Measurements from ENCODE around the gene DPYSL5. TPM values are rescaled to one million over a fixed set of nuclear protein-coding genes. Genes with fewer than 3 reads are reported as not detected.

The DPYSL5 gene, protein sequence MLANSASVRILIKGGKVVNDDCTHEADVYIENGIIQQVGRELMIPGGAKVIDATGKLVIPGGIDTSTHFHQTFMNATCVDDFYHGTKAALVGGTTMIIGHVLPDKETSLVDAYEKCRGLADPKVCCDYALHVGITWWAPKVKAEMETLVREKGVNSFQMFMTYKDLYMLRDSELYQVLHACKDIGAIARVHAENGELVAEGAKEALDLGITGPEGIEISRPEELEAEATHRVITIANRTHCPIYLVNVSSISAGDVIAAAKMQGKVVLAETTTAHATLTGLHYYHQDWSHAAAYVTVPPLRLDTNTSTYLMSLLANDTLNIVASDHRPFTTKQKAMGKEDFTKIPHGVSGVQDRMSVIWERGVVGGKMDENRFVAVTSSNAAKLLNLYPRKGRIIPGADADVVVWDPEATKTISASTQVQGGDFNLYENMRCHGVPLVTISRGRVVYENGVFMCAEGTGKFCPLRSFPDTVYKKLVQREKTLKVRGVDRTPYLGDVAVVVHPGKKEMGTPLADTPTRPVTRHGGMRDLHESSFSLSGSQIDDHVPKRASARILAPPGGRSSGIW
- not detected for polyA plus RNA-seq (2013)

DNA sequence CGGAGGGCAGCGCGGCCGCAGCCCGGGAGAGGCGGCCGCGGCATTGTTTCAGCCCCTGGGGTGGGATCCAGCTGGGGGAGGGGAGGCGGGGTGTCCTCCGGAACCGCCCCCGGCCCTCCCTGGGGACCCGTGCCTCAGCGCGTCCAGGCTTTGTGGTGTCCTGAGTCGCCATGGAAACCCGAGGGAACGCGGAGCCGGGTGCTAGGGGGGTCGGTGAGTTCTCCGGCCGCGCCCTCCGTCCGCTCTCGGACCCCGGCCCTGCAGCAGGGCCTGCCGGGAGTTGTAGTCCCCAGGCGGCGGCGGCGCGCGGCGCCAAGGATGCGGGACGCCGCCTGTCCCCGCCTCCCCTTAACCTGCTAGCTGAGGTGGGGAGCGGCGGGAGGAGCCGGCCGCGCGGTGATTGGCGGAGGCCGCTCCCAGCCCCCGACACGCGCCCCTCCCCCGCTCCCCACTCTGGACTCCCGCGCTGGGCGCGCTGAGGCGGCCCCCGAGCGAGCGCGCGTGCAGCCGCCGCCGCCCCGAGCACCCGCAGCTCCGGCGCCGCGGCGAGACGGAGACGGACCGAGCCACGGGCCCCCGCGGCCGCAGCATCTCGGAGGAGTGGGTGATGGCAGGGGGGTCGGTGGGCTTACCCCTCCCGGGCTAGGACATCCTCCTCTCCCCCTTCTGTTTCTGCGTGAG is at the start of gene DPYSL5:
Gene DPYSL5 (plus strand): TSS at position 478 of the 681 bp plus-strand sequence. CDS start 50,368 bp downstream, outside the sequence.
- Histone ChIP-seq H3K36me3 (ENCODE audit: control insufficient read depth in 4 of 4, insufficient read depth in 4 of 4, low read length in 3 of 4) (no peaks in the 10 kb centered on the region), H3K9me3 (ENCODE audit: control extremely low read depth in 1 of 5, control insufficient read depth in 4 of 5, insufficient read depth in 2 of 5, low read depth in 1 of 5, low read length in 4 of 5) (no peaks in the 10 kb centered on the region), H3K4me1 (ENCODE audit: control extremely low read depth in 1 of 4, control insufficient read depth in 4 of 4, insufficient read depth in 4 of 4, low read length in 3 of 4) (peaks cover 0 to 35% (median 27%) of the 10 kb centered on the region in 4 experiments), H3K27me3 (replicated peaks in 2 of 5; ENCODE audit: control insufficient read depth in 4 of 5, insufficient read depth in 5 of 5, low read length in 4 of 5) (peaks cover 20 to 88% (median 34%) of the 10 kb centered on the region in 5 experiments), H3K27ac (ENCODE audit: insufficient read depth in 1 of 2, low read depth in 1 of 2, low read length in 2 of 2, poor library complexity in 1 of 2, severe bottlenecking in 2 of 2) (no peak within 1 kb of the TSS), H3K4me3 (ENCODE audit: control insufficient read depth in 1 of 7, extremely low read depth in 1 of 7, insufficient read depth in 4 of 7, low read depth in 2 of 7, low read length in 6 of 7) (peak within 1 kb of the TSS in 6 of 7 experiments; percentile 32 to 68 (median 57))
- DNase-seq, result peak in 1 of 3 donors; percentile 13
- WGBS (ENCODE audit: insufficient coverage), result under 1% methylated on average over 44 of the region's 83 CpGs
- CTCF ChIA-PET, result interaction anchor here (0.9 to 7.2 kb wide), 7 partner anchors 16 to 124 kb away, joined by 3 to 89 read pairs (median 9); no protein-coding TSS in a partner anchor
- POLR2A ChIA-PET, result no interaction called here

DNA sequence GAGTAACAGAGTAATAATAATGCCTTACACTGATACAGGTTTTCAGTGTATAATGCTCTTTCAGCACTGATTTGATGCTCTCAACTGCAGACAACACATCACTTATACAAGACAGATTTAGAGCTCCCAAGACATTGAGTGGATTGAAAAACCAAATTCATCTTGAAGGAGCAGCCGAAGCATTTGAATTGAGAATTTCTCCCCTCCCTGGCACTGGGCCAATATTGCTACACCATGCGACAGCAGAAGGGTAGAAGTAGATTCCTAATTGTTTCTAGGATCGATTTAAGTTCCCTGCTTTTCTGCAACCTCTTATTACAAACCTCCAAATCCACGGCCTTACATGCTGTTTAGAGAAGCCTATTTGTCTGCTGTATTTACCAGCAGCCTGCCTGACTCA is 46.6 kb upstream of the DPYSL5 start:
- POLR2A ChIA-PET, result no interaction called here
- no peak overlapping the region for H3K27ac ChIP-seq (ENCODE audit: insufficient read depth in 1 of 2, low read depth in 1 of 2, low read length in 2 of 2, poor library complexity in 1 of 2, severe bottlenecking in 2 of 2)
- no peak for DNase-seq
- no peaks in the 10 kb centered on the region for H3K9me3 ChIP-seq (ENCODE audit: control extremely low read depth in 1 of 5, control insufficient read depth in 4 of 5, insufficient read depth in 2 of 5, low read depth in 1 of 5, low read length in 4 of 5)
- 94% methylated on average over 2 of the region's 4 CpGs for WGBS (ENCODE audit: insufficient coverage)
- H3K4me1 ChIP-seq (ENCODE audit: control extremely low read depth in 1 of 4, control insufficient read depth in 4 of 4, insufficient read depth in 4 of 4, low read length in 3 of 4), result no peaks in the 10 kb centered on the region
- no peak overlapping the region for H3K4me3 ChIP-seq (ENCODE audit: control insufficient read depth in 1 of 7, extremely low read depth in 1 of 7, insufficient read depth in 4 of 7, low read depth in 2 of 7, low read length in 6 of 7)
- H3K36me3 ChIP-seq (ENCODE audit: control insufficient read depth in 4 of 4, insufficient read depth in 4 of 4, low read length in 3 of 4), result peaks cover 2 to 20% (median 9%) of the 10 kb centered on the region in 4 experiments
- CTCF ChIA-PET, result no interaction called here
- H3K27me3 ChIP-seq (replicated peaks in 2 of 5; ENCODE audit: control insufficient read depth in 4 of 5, insufficient read depth in 5 of 5, low read length in 4 of 5), result no peaks in the 10 kb centered on the region

DNA sequence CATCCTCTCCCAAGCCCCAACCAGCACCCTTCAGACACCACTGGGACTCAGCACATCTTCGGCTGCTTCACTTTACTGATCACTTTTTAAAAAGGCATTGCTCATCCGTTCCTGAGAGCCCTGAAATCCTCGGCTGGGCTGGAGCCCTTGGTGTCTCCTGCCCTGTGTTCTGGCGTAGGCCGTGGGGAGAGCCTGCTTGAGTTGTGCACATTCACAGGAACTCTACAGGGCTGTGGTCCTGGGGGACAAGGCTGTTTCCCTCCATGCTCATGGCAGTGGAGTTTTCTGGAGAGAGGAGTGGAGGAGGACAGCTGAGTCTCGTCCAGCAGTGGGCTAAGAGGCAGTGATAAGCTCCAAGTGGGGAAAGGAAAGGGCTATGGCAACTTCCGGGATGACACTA is 46.1 kb upstream of the DPYSL5 start:
- H3K27me3 ChIP-seq (replicated peaks in 2 of 5; ENCODE audit: control insufficient read depth in 4 of 5, insufficient read depth in 5 of 5, low read length in 4 of 5), result no peaks in the 10 kb centered on the region
- H3K4me1 ChIP-seq (ENCODE audit: control extremely low read depth in 1 of 4, control insufficient read depth in 4 of 4, insufficient read depth in 4 of 4, low read length in 3 of 4), result no peaks in the 10 kb centered on the region
- no peaks in the 10 kb centered on the region for H3K9me3 ChIP-seq (ENCODE audit: control extremely low read depth in 1 of 5, control insufficient read depth in 4 of 5, insufficient read depth in 2 of 5, low read depth in 1 of 5, low read length in 4 of 5)
- peaks cover 2 to 17% (median 6%) of the 10 kb centered on the region in 4 experiments for H3K36me3 ChIP-seq (ENCODE audit: control insufficient read depth in 4 of 4, insufficient read depth in 4 of 4, low read length in 3 of 4)
- DNase-seq, result no peak
- H3K4me3 ChIP-seq (ENCODE audit: control insufficient read depth in 1 of 7, extremely low read depth in 1 of 7, insufficient read depth in 4 of 7, low read depth in 2 of 7, low read length in 6 of 7), result no peak overlapping the region
- ChIA-PET CTCF (no interaction called here), POLR2A (no interaction called here)
- no peak overlapping the region for H3K27ac ChIP-seq (ENCODE audit: insufficient read depth in 1 of 2, low read depth in 1 of 2, low read length in 2 of 2, poor library complexity in 1 of 2, severe bottlenecking in 2 of 2)
- 97% methylated on average over 6 of the region's 7 CpGs for WGBS (ENCODE audit: insufficient coverage)

DNA sequence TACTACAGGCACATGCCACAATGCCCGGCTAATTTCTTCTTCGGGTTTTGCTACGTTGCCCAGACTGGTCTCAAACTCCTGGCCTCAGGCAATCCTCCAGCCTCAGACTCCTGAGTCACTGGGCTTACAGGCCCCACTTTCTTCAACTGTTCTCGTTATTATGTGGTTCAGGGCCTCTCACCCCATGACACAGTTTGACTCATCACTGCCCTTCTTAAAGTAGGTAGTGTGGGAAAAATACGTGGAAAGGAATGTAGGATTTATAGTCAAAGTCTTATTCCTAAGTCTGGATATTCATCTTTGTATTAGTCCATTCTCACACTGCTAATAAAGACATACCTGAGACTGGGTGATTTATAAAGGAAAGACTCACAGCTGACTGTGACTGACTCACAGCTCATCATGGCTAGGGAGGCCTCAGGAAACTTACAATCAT is 42.7 kb upstream of the DPYSL5 start:
- POLR2A ChIA-PET, result no interaction called here
- H3K4me3 ChIP-seq (ENCODE audit: control insufficient read depth in 1 of 7, extremely low read depth in 1 of 7, insufficient read depth in 4 of 7, low read depth in 2 of 7, low read length in 6 of 7), result no peak overlapping the region
- CTCF ChIA-PET, result no interaction called here
- WGBS (ENCODE audit: insufficient coverage), result 60% methylated on average over 2 of the region's 5 CpGs
- H3K27ac ChIP-seq (ENCODE audit: insufficient read depth in 1 of 2, low read depth in 1 of 2, low read length in 2 of 2, poor library complexity in 1 of 2, severe bottlenecking in 2 of 2), result no peak overlapping the region
- H3K27me3 ChIP-seq (replicated peaks in 2 of 5; ENCODE audit: control insufficient read depth in 4 of 5, insufficient read depth in 5 of 5, low read length in 4 of 5), result no peaks in the 10 kb centered on the region
- H3K4me1 ChIP-seq (ENCODE audit: control extremely low read depth in 1 of 4, control insufficient read depth in 4 of 4, insufficient read depth in 4 of 4, low read length in 3 of 4), result peaks cover 6 to 12% (median 8%) of the 10 kb centered on the region in 4 experiments
- no peak for DNase-seq
- H3K9me3 ChIP-seq (ENCODE audit: control extremely low read depth in 1 of 5, control insufficient read depth in 4 of 5, insufficient read depth in 2 of 5, low read depth in 1 of 5, low read length in 4 of 5), result no peaks in the 10 kb centered on the region
- H3K36me3 ChIP-seq (ENCODE audit: control insufficient read depth in 4 of 4, insufficient read depth in 4 of 4, low read length in 3 of 4), result peaks cover 0 to 6% (median 0%) of the 10 kb centered on the region in 4 experiments

DNA sequence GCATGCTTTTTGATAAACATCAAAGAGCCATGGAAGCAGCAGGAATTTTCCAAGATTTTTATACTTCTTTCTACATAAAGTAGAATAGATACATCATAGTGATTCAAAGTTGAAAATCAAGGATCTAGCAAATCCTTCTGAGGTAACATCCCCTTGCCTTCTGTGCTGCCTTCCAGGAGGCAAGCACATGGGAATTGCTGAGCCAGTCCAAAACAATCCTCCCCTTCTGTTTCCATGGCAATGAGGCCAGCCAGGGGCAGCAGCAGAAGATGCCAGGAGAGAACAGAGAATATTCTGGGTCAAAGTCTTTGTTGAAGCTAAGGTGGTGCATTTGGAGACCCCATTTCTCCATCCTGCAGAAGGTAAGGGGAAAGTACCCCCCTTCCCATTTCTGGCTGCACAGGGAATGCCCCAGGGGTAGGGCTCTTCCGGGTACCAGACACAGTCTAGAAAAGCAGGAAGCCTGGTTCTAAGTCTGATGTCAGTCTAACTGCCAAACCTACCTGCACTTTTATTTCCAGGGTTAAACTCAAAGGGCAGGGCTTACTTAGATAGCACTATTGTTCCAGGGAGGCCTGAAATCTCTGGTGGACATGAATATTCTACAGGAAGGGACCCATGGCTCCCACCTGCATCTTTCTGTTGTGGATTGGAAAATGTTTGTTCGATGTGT is 40.0 kb upstream of the DPYSL5 start:
- Histone ChIP-seq H3K4me3 (ENCODE audit: control insufficient read depth in 1 of 7, extremely low read depth in 1 of 7, insufficient read depth in 4 of 7, low read depth in 2 of 7, low read length in 6 of 7) (no peak overlapping the region), H3K36me3 (ENCODE audit: control insufficient read depth in 4 of 4, insufficient read depth in 4 of 4, low read length in 3 of 4) (no peaks in the 10 kb centered on the region), H3K27me3 (replicated peaks in 2 of 5; ENCODE audit: control insufficient read depth in 4 of 5, insufficient read depth in 5 of 5, low read length in 4 of 5) (no peaks in the 10 kb centered on the region), H3K4me1 (ENCODE audit: control extremely low read depth in 1 of 4, control insufficient read depth in 4 of 4, insufficient read depth in 4 of 4, low read length in 3 of 4) (peaks cover 11 to 22% (median 19%) of the 10 kb centered on the region in 4 experiments), H3K9me3 (ENCODE audit: control extremely low read depth in 1 of 5, control insufficient read depth in 4 of 5, insufficient read depth in 2 of 5, low read depth in 1 of 5, low read length in 4 of 5) (no peaks in the 10 kb centered on the region), H3K27ac (ENCODE audit: insufficient read depth in 1 of 2, low read depth in 1 of 2, low read length in 2 of 2, poor library complexity in 1 of 2, severe bottlenecking in 2 of 2) (no peak overlapping the region)
- POLR2A ChIA-PET, result no interaction called here
- no CpG with 5 or more reads among the region's 2 CpGs for WGBS (ENCODE audit: insufficient coverage)
- no peak for DNase-seq
- CTCF ChIA-PET, result no interaction called here

DNA sequence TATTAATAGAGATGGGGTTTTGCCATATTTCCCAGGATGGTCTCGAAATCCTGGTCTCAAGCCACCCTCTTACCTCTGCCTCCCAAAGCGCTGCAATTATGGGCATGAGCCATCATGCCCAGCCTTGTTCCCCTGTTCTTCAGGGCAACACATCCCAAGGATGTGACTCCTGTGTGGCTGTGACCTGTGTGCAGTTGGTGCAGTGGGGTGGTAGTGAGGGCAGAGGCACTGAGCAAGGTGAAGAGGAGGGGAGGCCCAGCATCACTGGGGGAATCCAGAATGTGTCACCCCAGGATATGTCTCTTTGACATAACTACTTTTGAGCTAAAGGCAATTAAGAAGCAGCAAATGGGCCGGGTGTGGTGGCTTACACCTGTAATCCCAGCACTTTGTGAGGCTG is 38.7 kb upstream of the DPYSL5 start:
- 93% methylated on average over 3 of the region's 3 CpGs for WGBS (ENCODE audit: insufficient coverage)
- POLR2A ChIA-PET, result interaction anchor here (0.9 kb wide), 1 partner anchor 13 kb away, joined by 3 read pairs; no protein-coding TSS in a partner anchor
- Histone ChIP-seq H3K36me3 (ENCODE audit: control insufficient read depth in 4 of 4, insufficient read depth in 4 of 4, low read length in 3 of 4) (no peaks in the 10 kb centered on the region), H3K4me1 (ENCODE audit: control extremely low read depth in 1 of 4, control insufficient read depth in 4 of 4, insufficient read depth in 4 of 4, low read length in 3 of 4) (peaks cover 11 to 22% (median 19%) of the 10 kb centered on the region in 4 experiments), H3K9me3 (ENCODE audit: control extremely low read depth in 1 of 5, control insufficient read depth in 4 of 5, insufficient read depth in 2 of 5, low read depth in 1 of 5, low read length in 4 of 5) (no peaks in the 10 kb centered on the region), H3K4me3 (ENCODE audit: control insufficient read depth in 1 of 7, extremely low read depth in 1 of 7, insufficient read depth in 4 of 7, low read depth in 2 of 7, low read length in 6 of 7) (no peak overlapping the region), H3K27me3 (replicated peaks in 2 of 5; ENCODE audit: control insufficient read depth in 4 of 5, insufficient read depth in 5 of 5, low read length in 4 of 5) (no peaks in the 10 kb centered on the region), H3K27ac (ENCODE audit: insufficient read depth in 1 of 2, low read depth in 1 of 2, low read length in 2 of 2, poor library complexity in 1 of 2, severe bottlenecking in 2 of 2) (no peak overlapping the region)
- CTCF ChIA-PET, result no interaction called here
- DNase-seq, result no peak
